NCI-H1417 treated with DMSO at 0.1 percent for 48 hours (cell line): ENCODE results near the gene POT1.

Experiments
- DNase-seq: peaks from one replicate; lab custom pipeline; 2025; lab: John Stamatoyannopoulos, UW

Gene POT1

GRCh38 chr7:124808206-124808605 is 121.4 kb downstream of the POT1 start:
- DNase-seq: no peak

- DNase-seq: no peak
These were observed 128.2 kb downstream of the POT1 start for GRCh38 chr7:124801330-124801895.

GRCh38 chr7:124800386-124800785 is 129.2 kb downstream of the POT1 start:
- no peak for DNase-seq

- no peak for DNase-seq
These were observed 130.2 kb downstream of the POT1 start for GRCh38 chr7:124799448-124799847.

- DNase-seq: no peak
These were observed 132.9 kb downstream of the POT1 start for GRCh38 chr7:124796771-124797170.

- DNase-seq: no peak
These were observed 136.9 kb downstream of the POT1 start for GRCh38 chr7:124792696-124793095.

GRCh38 chr7:124792002-124792401 is 137.6 kb downstream of the POT1 start:
- DNase-seq: no peak

GRCh38 chr7:124791426-124791825 is 138.2 kb downstream of the POT1 start:
- DNase-seq: no peak

GRCh38 chr7:124790645-124791044 is 139.0 kb downstream of the POT1 start:
- no peak for DNase-seq

GRCh38 chr7:124785994-124786393 is 143.6 kb downstream of the POT1 start:
- DNase-seq: no peak

- DNase-seq: peak; percentile 60
These were observed 144.5 kb downstream of the POT1 start for GRCh38 chr7:124784879-124785818.

GRCh38 chr7:124783271-124783670 is 146.4 kb downstream of the POT1 start:
- DNase-seq: no peak

- DNase-seq: no peak
These were observed 147.5 kb downstream of the POT1 start for GRCh38 chr7:124781907-124782734.

- DNase-seq: no peak
These were observed 148.2 kb downstream of the POT1 start for GRCh38 chr7:124781418-124781817.

GRCh38 chr7:124780608-124781007 is 149.0 kb downstream of the POT1 start:
- no peak for DNase-seq

- DNase-seq: no peak
These were observed 149.6 kb downstream of the POT1 start for GRCh38 chr7:124780056-124780455.

- DNase-seq: no peak
These were observed 150.0 kb downstream of the POT1 start for GRCh38 chr7:124779620-124780019.

GRCh38 chr7:124779194-124779593 is 150.4 kb downstream of the POT1 start:
- DNase-seq: peak; percentile 75

- no peak for DNase-seq
These were observed 152.4 kb downstream of the POT1 start for GRCh38 chr7:124777268-124777667.

- no peak for DNase-seq
These were observed 153.5 kb downstream of the POT1 start for GRCh38 chr7:124776153-124776552.

- no peak for DNase-seq
These were observed 154.2 kb downstream of the POT1 start for GRCh38 chr7:124775422-124775821.

- DNase-seq: no peak
These were observed 155.7 kb downstream of the POT1 start for GRCh38 chr7:124773938-124774337.

GRCh38 chr7:124773339-124773738 is 156.3 kb downstream of the POT1 start:
- no peak for DNase-seq
